ENCODE data around the gene AGRN.
"Not testable (repeated sequence)": the region's sequence is repeated elsewhere in the genome, so short reads cannot be mapped to it uniquely, and the experiment has no call there.

AGRN gene

GRCh38 chr1:1094981-1095380 is 75.1 kb downstream of the AGRN start:
- no peak for DNase-seq

- not testable (repeated sequence) for DNase-seq
Observed at GRCh38 chr1:1096136-1096535, 76.2 kb downstream of the AGRN start.

- DNase-seq = no peak
Observed at GRCh38 chr1:1098681-1099421, 78.9 kb downstream of the AGRN start.

- DNase-seq = no peak
Observed at GRCh38 chr1:1099506-1100183, 79.7 kb downstream of the AGRN start.

GRCh38 chr1:1100296-1100695 is 80.4 kb downstream of the AGRN start:
- no peak for DNase-seq

GRCh38 chr1:1101503-1101902 is 81.6 kb downstream of the AGRN start:
- no peak for DNase-seq

- not testable (repeated sequence) for DNase-seq
Observed at GRCh38 chr1:1104152-1104551, 84.2 kb downstream of the AGRN start.

Data from SW 1271 (cell line).